A673 (cell line): ENCODE measurements around the gene GMPR. TPM values are rescaled to one million over a fixed set of nuclear protein-coding genes. Genes with fewer than 3 reads are reported as not detected.

Experiments used
- BruUV-seq: library from RNA; stranded (reverse); fragments of 400-500 nt; replicated peaks from 2 replicates; lab custom pipeline; 2021; lab: Mats Ljungman, UMichigan
- CTCF ChIA-PET: fragments of 300-600 bp; sonication (Branson Sonifier 250); formaldehyde crosslinking; loops from one replicate; lab custom pipeline; 2022; ENCODE audit warnings: antibody characterized with exemption; lab: Charles Lee
- POLR2A ChIA-PET: fragments of 300-600 bp; sonication (Branson Sonifier 250); formaldehyde crosslinking; loops from one replicate; lab custom pipeline; 2022; ENCODE audit warnings: antibody characterized with exemption; ENCODE audit not compliant: low non-redundant PET; lab: Charles Lee
- DNase-seq: peaks from one replicate; pipeline ENCODE4 v3.0.0-alpha.2; 2015; ENCODE audit warnings: low spot score
- H3K27ac ChIP-seq: fragments of 200-600 bp; sonication (generic); 2 replicates; pipeline ENCODE4 v1.5.1; 2016; ENCODE audit warnings: mixed run types, low read depth, mild to moderate bottlenecking, mixed read lengths, antibody characterized with exemption, low read length; ENCODE audit not compliant: poor library complexity, severe bottlenecking
- H3K27me3 ChIP-seq: fragments of 200-600 bp; sonication (generic); replicated peaks from 2 replicates; pipeline ENCODE4 v1.6.1; 2017; ENCODE audit warnings: mixed run types, low read depth, mild to moderate bottlenecking, mixed read lengths, antibody characterized with exemption, low read length; ENCODE audit not compliant: insufficient read depth, poor library complexity
- H3K36me3 ChIP-seq: fragments of 200-600 bp; sonication (generic); 2 replicates; pipeline ENCODE4 v1.6.1; 2016; ENCODE audit warnings: mixed run types, mild to moderate bottlenecking, mixed read lengths, antibody characterized with exemption, low read length; ENCODE audit not compliant: insufficient read depth, poor library complexity, severe bottlenecking
- H3K4me1 ChIP-seq: fragments of 200-600 bp; sonication (generic); 2 replicates; pipeline ENCODE4 v1.6.1; 2017; ENCODE audit warnings: mixed run types, mild to moderate bottlenecking, mixed read lengths, antibody characterized with exemption, low read length; ENCODE audit not compliant: insufficient read depth, poor library complexity, severe bottlenecking
- H3K4me3 ChIP-seq: fragments of 200-600 bp; sonication (generic); 2 replicates; pipeline ENCODE4 v1.5.1; 2016; ENCODE audit warnings: low read depth, mixed run types, mild to moderate bottlenecking, mixed read lengths, low read length; ENCODE audit not compliant: poor library complexity, severe bottlenecking
- H3K9me3 ChIP-seq: fragments of 200-600 bp; sonication (generic); 2 replicates; pipeline ENCODE4 v1.6.1; 2016; ENCODE audit warnings: mixed run types, low read depth, mild to moderate bottlenecking, mixed read lengths, antibody characterized with exemption, low read length; ENCODE audit not compliant: poor library complexity, severe bottlenecking
- EZH2 ChIP-seq: fragments of 200-600 bp; sonication (generic); IDR thresholded peaks from 2 replicates; pipeline ENCODE4 v1.6.1; 2017; ENCODE audit warnings: borderline replicate concordance, low read depth, mild to moderate bottlenecking, mixed read lengths, antibody characterized with exemption, low read length; ENCODE audit not compliant: poor library complexity, severe bottlenecking
- intact Hi-C: fragments of 100-400 bp; cut with micrococcal nuclease; formaldehyde crosslinking; loops from one replicate; pipeline ENCODE4 v1.10.0; 2022; ENCODE audit not compliant: unreplicated experiment
- total RNA-seq: library from RNA; stranded (reverse); gene quantifications from 2 replicates; pipeline ENCODE4 v1.2.3, GENCODE V29; 2021
- TF ChIP-seq, protein P1 (sequence below): fragments of 300-800, 200-600 bp; sonication (generic); conservative IDR thresholded peaks from 2 replicates; pipeline ENCODE4 v1.5.1; 2017; ENCODE audit warnings: low read depth, mild to moderate bottlenecking, antibody characterized with exemption, low read length, moderate library complexity, mixed read lengths

GMPR gene
- total RNA-seq, 1 experiment from 2014 or later, result 0.32 TPM

DNA sequence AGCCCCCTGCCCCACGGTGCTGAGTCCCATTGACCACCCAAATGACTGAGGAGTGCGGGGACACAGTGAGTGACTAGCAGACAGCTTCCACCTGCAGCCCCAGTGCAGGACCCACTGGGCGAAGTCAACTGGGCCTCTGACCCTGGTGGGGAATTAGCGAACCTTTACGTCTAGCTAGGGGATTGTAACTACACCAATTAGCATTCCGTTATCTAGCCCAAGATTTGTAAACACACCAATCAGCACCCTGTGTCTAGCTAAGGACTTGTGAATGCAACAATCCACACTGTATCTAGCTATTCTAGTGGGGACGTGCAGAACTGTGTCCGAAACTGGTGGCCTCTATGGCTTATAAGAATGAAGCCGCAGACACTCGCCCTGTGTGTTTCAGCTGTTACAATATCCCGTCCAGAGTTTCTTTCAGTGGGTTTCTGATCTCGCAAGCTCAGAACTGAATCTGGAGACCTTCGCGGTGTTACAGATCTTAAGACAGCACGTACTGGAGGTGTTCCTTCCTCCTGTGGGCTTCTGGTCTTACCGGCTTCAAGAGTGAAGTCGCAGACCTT, 21.1 kb upstream of the GMPR start:
- POLR2A ChIA-PET, result no interaction called here
- TF ChIP-seq, protein P1, sequence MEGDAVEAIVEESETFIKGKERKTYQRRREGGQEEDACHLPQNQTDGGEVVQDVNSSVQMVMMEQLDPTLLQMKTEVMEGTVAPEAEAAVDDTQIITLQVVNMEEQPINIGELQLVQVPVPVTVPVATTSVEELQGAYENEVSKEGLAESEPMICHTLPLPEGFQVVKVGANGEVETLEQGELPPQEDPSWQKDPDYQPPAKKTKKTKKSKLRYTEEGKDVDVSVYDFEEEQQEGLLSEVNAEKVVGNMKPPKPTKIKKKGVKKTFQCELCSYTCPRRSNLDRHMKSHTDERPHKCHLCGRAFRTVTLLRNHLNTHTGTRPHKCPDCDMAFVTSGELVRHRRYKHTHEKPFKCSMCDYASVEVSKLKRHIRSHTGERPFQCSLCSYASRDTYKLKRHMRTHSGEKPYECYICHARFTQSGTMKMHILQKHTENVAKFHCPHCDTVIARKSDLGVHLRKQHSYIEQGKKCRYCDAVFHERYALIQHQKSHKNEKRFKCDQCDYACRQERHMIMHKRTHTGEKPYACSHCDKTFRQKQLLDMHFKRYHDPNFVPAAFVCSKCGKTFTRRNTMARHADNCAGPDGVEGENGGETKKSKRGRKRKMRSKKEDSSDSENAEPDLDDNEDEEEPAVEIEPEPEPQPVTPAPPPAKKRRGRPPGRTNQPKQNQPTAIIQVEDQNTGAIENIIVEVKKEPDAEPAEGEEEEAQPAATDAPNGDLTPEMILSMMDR, result no peak
- TF ChIP-seq EZH2, result no peak
- Histone ChIP-seq H3K27ac (no peak overlapping the region), H3K36me3 (no peaks in the 10 kb centered on the region), H3K27me3 (no peaks in the 10 kb centered on the region), H3K4me3 (no peak overlapping the region), H3K9me3 (no peaks in the 10 kb centered on the region), H3K4me1 (no peaks in the 10 kb centered on the region)
- intact Hi-C loops, result no loop called here
- CTCF ChIA-PET, result no interaction called here
- no peak for DNase-seq
- no TSS peak for BruUV-seq

GRCh38 chr6:16222826-16223225, 15.6 kb upstream of the GMPR start:
- no TSS peak for BruUV-seq
- H3K36me3 ChIP-seq, result no peaks in the 10 kb centered on the region
- CTCF ChIA-PET, result no interaction called here
- no peak overlapping the region for H3K4me3 ChIP-seq
- intact Hi-C loops, result no loop called here
- no peak for TF ChIP-seq EZH2
- TF ChIP-seq, protein P1, result no peak
- H3K27me3 ChIP-seq, result no peaks in the 10 kb centered on the region
- no peak for DNase-seq
- H3K9me3 ChIP-seq, result no peaks in the 10 kb centered on the region
- H3K27ac ChIP-seq, result no peak overlapping the region
- H3K4me1 ChIP-seq, result no peaks in the 10 kb centered on the region
- POLR2A ChIA-PET, result no interaction called here

GRCh38 chr6:16223362-16223761, 15.0 kb upstream of the GMPR start:
- H3K4me3 ChIP-seq, result no peak overlapping the region
- no peaks in the 10 kb centered on the region for H3K4me1 ChIP-seq
- no peak for DNase-seq
- BruUV-seq, result no TSS peak
- CTCF ChIA-PET, result no interaction called here
- H3K27me3 ChIP-seq, result no peaks in the 10 kb centered on the region
- TF ChIP-seq, protein P1, result no peak
- no peak for TF ChIP-seq EZH2
- no peaks in the 10 kb centered on the region for H3K9me3 ChIP-seq
- intact Hi-C loops, result no loop called here
- POLR2A ChIA-PET, result no interaction called here
- no peak overlapping the region for H3K27ac ChIP-seq
- no peaks in the 10 kb centered on the region for H3K36me3 ChIP-seq
